ENCODE data around the gene CBR4. TPM values are rescaled to one million over a fixed set of nuclear protein-coding genes. Genes with fewer than 3 reads are reported as not detected.
A peak's percentile ranks its signal among the peaks of the same experiment; 100 is the strongest.
"Not testable (repeated sequence)": the region's sequence is repeated elsewhere in the genome, so short reads cannot be mapped to it uniquely, and the experiment has no call there.

CBR4 gene
- total RNA-seq, 1 experiment from 2014 or later: 14.8 TPM

DNA sequence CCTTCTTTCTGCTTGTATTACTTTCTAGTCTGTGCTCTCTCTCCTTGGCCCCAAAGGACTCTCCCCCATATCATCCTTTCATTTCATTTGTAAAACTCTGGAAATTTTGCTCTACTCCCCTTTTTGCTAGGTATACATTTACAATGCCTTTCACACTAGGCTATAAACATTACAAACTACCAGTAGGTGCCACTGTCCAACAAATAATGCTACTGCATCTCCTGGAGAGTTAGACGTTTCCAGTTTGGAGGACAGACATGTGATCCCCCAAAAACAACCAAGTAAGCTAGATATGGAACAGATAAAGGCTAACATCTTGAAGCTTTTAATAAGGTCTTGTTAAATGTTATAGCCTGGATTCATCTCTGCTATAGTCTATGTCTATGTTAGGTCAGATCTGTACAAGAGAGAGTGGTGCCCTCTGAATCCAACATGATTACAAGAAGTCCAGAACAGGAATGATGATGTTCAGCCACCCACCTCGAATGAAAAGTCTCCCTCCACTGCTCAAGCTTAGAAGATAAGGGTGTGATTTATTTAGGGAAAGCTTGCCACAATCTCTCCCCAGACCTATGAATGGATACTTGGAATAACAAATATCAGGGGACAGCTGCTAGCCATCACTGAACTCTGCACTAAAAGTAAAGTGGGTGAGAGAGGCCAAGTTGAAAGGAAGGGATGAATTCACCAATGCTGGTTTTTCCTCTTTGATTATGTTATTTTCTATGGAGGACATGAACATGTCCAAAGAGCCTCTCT is 14.3 kb downstream of the CBR4 start:
- no peak for DNase-seq (ENCODE audit: extremely low read depth, low read depth)

DNA sequence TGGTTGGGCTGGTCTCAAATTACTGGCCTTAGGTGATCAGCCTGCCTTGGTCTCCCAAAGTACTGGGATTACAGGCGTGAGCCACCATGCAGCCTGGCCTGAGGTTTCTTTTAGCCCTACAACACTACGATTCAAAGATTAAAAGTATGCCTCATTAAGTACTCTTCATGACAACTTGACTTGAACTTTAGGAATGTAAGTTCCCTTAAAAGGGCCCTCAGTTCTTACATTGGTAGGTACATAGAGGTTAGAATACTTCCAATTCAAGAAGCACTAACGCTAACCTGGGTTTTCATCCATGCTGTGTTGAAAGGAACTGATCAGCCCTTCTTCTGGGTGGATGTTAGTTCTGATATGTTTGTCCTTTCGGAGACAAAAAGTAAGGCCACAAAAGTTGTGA is 15.1 kb downstream of the CBR4 start:
- DNase-seq (ENCODE audit: extremely low read depth, low read depth): no peak

DNA sequence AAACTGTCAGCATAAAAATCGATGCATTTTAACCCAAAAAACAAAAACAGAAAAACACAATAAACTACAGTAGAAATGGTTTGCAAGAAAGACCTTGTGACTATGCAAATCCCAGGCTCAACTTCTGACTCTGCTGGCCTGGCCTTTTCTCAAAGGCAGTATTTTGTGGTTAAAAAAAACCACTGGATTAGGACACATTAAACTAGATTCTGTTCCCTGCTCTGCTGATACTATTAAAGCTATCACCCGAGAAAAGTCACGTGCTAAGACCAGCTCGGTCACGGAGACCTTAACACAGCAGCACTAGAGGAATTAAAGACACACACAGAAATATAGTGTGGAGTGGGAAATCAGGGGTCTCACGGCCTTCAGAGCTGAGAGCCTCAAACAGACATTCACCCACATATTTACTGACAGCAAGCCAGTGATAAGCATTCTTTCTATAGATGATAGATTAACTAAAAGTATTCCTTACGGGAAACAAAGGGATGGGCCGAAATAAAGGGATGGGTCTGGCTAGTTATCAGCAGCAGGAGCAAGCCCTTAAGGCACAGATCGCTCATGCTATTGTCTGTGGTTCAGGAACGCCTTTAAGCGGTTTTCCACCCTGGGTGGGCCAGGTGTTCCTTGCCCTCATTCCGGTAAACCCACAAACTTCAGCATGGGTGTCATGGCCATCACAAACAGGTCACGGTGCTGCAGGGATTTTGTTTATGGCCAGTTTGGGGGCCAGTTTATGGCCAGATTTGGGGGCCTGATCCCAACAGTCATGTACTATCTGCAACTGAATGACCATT is 16.1 kb downstream of the CBR4 start:
- no peak for DNase-seq (ENCODE audit: extremely low read depth, low read depth)

DNA sequence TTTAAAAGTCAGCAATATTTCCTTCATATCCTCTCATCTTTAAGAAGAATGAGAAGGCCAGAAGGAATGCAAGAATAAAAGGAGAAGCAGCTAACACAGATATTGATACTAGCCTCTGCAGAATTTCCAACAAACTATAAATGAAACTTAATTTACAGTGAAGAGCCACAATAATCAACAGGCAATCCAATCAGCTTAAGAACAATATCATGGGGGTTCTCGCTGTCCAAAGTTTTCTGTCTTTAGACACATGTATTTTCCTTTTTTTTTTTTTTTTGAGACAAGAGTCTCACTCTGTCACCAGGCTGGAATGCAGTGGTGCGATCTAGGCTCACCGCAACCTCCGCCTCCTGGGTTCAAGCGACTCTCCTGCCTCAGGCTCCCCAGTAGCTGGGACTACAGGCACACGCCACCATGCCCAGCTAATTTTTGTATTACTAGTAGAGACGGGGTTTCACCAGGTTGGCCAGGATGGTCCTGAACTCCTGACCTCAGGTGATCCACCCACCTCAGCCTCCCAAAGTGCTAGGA is 17.0 kb downstream of the CBR4 start:
- DNase-seq (ENCODE audit: extremely low read depth, low read depth): not testable (repeated sequence)

DNA sequence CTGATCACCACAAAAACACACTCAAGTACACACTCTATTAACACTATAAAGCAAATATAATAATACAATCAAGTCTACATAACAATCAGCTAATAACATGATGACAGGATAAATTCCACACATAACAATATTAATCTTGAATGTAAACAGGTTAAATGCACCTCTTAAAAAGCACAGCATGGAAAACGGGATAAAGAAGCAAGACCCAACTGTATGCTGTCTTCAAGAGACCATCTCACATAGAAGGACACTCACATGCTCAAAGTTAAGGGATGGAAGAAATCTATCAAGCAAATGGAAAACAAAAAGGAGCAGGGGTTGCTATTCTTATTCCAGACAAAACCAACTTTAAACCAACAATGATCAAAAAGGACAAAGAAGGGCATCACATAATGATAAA is 28.1 kb downstream of the CBR4 start:
- DNase-seq (ENCODE audit: extremely low read depth, low read depth): no peak

GRCh38 chr4:168981460-168981859 is 28.6 kb downstream of the CBR4 start:
- no peak for DNase-seq (ENCODE audit: extremely low read depth, low read depth)

DNA sequence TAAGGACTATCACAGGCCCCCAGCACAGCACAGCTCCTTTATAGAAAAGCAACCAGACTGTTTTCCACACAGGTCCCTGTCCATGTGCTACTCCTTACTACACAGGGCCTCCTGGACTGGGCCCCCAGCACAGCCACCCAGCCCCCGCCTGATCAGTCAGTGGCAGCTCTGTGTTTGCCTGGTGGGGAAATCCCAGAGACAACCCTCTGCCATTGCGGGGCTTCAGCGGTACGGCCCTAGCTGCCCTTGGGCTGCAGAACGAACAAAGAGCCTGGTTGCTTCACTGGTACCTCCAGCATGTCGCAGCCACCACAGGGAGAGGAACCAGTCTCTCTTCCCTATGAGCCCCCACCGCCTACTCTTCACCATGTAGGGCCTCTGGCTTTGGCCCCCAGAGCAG is 30.7 kb downstream of the CBR4 start:
- no peak for DNase-seq (ENCODE audit: extremely low read depth, low read depth)

GRCh38 chr4:168978001-168978700 is 31.9 kb downstream of the CBR4 start:
- DNase-seq (ENCODE audit: extremely low read depth, low read depth): no peak

GRCh38 chr4:168972596-168972995 is 37.5 kb downstream of the CBR4 start:
- no peak for DNase-seq (ENCODE audit: extremely low read depth, low read depth)

DNA sequence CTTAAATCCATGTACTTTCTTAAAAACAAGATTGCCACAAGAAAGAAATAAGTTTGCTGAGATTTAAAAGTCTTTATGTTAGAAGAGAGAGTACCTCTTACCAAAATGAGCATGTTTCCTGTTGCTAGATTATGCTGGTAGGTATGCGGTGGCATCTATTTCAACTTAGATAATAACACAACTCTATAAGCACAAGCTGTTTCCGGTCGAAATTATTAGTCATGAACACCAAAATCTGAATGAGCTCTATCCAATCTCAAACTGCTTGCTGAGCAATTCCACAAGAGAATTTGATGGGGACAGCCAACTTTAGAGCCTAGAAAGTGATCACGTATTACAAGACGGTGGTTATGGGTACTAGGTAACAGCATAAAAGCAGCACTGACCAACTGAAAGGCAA is 49.3 kb downstream of the CBR4 start:
- DNase-seq (ENCODE audit: extremely low read depth, low read depth): no peak

DNA sequence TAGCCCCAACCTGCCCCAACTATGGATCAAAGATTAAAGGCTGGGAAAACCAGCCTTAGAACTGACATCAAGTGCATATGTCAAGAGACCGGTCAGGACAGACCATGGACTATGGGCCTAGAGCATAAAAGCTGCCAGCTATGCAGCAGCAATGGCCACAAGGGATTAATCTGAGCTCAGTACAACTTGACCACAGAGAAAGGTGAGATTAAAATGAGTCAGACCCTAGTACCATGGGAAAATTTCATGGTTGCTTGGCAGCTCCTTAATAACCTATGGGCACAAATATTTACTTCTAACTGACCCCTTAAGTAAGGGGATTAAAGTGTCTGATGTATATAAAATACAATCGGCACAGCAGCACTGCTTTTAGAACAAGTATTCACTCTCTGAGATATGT is 54.4 kb downstream of the CBR4 start:
- DNase-seq (ENCODE audit: extremely low read depth, low read depth): no peak

DNA sequence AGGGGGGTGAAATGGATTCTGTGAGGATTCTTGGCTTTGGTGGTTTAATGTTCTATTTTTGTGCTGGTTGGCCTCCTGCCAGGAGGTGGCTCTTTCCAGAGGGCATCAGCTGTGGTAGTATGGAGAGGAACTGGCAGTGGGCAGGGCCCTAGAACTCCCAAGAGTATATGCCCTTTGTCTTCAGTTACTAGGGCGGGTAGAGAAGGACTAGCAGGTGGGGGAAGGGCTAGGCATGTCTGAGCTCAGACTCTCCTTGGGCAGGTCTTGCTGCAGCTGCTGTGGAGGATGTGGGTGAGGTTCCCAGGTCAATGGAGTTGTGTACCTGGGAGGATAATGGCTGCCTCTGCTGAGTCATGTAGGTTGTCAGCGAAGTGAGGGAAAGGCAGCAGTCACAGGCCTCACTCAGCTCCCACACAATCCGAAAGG is 57.2 kb downstream of the CBR4 start:
- DNase-seq (ENCODE audit: extremely low read depth, low read depth): not testable (repeated sequence)

DNA sequence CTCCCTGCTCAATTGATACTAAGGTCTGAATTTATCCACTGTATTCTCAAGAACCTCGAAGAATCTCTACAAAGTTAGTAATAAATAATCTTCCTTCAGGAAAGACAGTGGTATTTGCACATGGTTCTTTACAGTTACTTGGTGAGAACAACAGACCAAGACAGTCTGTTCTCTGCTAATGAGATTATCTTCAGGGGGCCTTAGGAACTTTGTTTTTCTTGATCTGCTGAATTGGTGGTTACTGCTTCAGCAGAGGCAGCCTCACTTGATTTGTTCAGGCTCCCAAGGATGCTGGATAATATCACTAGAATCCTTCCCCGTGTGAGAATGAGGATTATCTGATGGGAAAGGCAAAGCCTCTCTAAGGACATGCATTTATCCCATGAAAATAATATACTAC is 64.8 kb downstream of the CBR4 start:
- no peak for DNase-seq (ENCODE audit: extremely low read depth, low read depth)

GRCh38 chr4:168942985-168943384 is 67.1 kb downstream of the CBR4 start:
- peak; percentile 11 for DNase-seq (ENCODE audit: extremely low read depth, low read depth)

Small RNA genes within 50 kb of the gene (small RNA-seq; reads per million reads assigned to genes)
- 0.06 to 2.1 reads per million in 2 experiments for gene RNY4P17
